Mesothelial cell of epicardium (in vitro differentiated cells): ENCODE results near the gene MED25. TPM values are rescaled to one million over a fixed set of nuclear protein-coding genes. Genes with fewer than 3 reads are reported as not detected.
"Not testable (repeated sequence)": the region's sequence is repeated elsewhere in the genome, so short reads cannot be mapped to it uniquely, and the experiment has no call there.

Experiments
- DNase-seq, 2 experiments: peaks; one replicate each; pipeline ENCODE4 v3.0.0; 2021; ENCODE audit warnings: low spot score in 2 of 2; ENCODE audit not compliant: unreplicated experiment in 2 of 2
- H3K27ac Mint-ChIP-seq: 2 replicates; pipeline ENCODE4 v1.8.0; 2021; ENCODE audit warnings: mixed read lengths
- H3K27me3 Mint-ChIP-seq: 2 replicates; pipeline ENCODE4 v1.8.0; 2021; ENCODE audit warnings: low read depth, mixed read lengths
- H3K36me3 Mint-ChIP-seq: 2 replicates; pipeline ENCODE4 v1.8.0; 2021; ENCODE audit warnings: mixed read lengths
- H3K4me1 Mint-ChIP-seq: 2 replicates; pipeline ENCODE4 v1.8.0; 2021; ENCODE audit warnings: mixed read lengths
- H3K4me3 Mint-ChIP-seq: 2 replicates; pipeline ENCODE4 v1.8.0; 2021; ENCODE audit warnings: mild to moderate bottlenecking, moderate library complexity, mixed read lengths
- H3K9me3 Mint-ChIP-seq: 2 replicates; pipeline ENCODE4 v1.8.0; 2021; ENCODE audit warnings: mixed read lengths
- total RNA-seq: library from RNA; stranded (reverse); gene quantifications from 3 replicates; pipeline ENCODE4 v1.2.1, GENCODE V29; 2021
- TF ChIP-seq, protein P1 (sequence below): fragments of 200-600 bp; sonication (generic); IDR thresholded peaks from one replicate; pipeline ENCODE4 v1.5.0; 2021; ENCODE audit warnings: antibody characterized with exemption; ENCODE audit not compliant: unreplicated experiment

Gene MED25
- total RNA-seq, 1 donor from 2014 or later: 103 TPM

DNA sequence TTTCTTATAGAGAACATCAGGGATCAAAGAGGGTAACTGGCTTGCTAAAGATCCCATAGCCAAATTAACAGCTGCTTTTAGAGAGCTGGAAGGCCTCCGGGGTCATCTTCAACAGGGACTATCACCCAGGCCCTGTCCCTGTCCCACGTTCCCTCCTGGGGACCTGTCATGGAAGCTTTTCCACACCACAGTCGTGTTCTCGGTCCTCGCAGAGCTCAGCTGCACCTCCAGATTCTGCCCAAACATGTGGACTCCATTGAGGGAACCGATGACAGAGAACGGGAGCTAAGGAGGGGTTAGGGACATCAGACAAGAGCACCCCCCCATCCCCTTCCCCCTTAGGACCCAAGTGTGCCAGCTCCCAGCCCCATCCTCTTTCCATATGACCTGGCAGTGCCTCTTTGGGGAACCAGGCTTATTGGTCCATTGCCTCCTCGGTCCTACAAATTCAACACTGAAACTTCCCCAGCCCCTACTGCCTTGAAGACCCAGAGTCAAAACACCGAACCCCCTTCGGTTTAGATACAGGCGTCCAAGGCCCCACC, 5.6 kb upstream of the MED25 start:
- Mint-ChIP-seq H3K27ac (peak overlapping the region; percentile 98), H3K27me3 (no peaks in the 10 kb centered on the region), H3K36me3 (no peaks in the 10 kb centered on the region), H3K9me3 (no peaks in the 10 kb centered on the region), H3K4me3 (peak overlapping the region; percentile 95), H3K4me1 (peaks cover 30% of the 10 kb centered on the region)
- no peak for DNase-seq
- TF ChIP-seq, protein P1, sequence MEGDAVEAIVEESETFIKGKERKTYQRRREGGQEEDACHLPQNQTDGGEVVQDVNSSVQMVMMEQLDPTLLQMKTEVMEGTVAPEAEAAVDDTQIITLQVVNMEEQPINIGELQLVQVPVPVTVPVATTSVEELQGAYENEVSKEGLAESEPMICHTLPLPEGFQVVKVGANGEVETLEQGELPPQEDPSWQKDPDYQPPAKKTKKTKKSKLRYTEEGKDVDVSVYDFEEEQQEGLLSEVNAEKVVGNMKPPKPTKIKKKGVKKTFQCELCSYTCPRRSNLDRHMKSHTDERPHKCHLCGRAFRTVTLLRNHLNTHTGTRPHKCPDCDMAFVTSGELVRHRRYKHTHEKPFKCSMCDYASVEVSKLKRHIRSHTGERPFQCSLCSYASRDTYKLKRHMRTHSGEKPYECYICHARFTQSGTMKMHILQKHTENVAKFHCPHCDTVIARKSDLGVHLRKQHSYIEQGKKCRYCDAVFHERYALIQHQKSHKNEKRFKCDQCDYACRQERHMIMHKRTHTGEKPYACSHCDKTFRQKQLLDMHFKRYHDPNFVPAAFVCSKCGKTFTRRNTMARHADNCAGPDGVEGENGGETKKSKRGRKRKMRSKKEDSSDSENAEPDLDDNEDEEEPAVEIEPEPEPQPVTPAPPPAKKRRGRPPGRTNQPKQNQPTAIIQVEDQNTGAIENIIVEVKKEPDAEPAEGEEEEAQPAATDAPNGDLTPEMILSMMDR: no peak

DNA sequence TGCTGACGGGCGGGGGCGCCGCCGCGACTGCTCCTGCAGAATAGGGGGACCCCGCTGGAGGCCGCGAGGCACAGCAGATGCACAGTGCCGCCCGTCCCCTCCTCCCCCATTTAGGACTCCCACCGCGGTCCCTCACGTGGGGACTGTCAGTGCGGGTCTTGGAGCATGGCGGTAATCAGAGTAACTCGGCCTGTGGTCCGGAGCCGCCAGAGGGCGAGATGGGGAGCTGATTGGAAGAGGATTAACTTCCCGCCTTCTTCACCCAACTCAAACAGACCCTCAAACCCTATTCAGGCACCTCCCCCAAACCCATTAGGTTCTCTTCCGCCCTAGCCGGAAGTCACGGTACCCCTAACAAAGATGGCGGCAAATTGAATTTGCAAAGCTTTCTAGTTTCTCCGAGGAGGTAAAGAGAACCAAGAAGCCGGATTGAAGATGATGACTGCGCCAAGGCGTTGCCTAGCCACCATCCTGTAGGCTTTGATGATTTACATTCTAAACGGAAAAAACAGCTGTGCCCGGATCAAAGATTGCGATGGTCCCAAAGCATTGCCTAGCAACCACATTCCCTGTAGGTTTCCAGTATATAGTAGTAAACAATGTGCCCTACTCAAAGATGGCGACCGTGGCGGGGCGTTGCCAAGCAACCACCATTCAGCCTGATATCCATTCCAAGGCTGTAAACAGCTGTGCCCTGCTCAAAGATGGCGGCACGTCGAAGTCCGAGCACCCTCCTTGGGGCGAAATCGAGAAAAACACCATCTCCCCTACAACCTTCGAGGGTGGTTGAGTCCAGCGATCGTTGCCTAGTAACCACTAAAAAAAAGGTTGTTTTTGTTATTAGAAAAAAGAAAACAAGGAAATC, 4.9 kb upstream of the MED25 start, which contains the start of gene FUZ:
Gene FUZ (minus strand): TSS at position 296 of the 865 bp plus-strand sequence. CDS start 186 bp downstream, at position 110.
- Mint-ChIP-seq H3K36me3 (no peaks in the 10 kb centered on the region), H3K27me3 (no peaks in the 10 kb centered on the region), H3K27ac (peak within 1 kb of the TSS; percentile 98), H3K4me3 (peak within 1 kb of the TSS; percentile 95), H3K4me1 (peaks cover 30% of the 10 kb centered on the region), H3K9me3 (no peaks in the 10 kb centered on the region)
- TF ChIP-seq, protein P1: peak; percentile 27
- DNase-seq: peak; percentile 86 to 91

DNA sequence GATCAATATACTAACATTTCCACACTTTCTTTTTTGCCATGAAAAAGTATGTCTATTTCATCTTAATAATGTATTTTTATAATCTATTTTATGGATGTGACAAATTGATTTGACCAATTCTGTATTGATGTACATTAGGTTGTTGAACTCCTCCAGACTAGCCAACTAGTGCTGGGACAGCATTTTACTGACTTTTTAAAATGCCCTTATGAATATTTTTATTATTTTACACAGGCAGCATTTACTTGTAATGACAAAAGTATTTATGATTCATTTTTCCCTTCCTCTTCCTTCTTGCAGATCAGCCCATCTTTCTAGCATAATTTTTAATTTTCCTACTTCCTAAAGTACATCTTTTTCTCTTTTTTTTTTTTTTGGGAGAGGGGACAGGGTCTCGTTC, 4.1 kb upstream of the MED25 start:
- Mint-ChIP-seq H3K9me3 (no peaks in the 10 kb centered on the region), H3K27me3 (no peaks in the 10 kb centered on the region), H3K36me3 (no peaks in the 10 kb centered on the region), H3K4me3 (no peak overlapping the region), H3K27ac (peak overlapping the region; percentile 98), H3K4me1 (peaks cover 29% of the 10 kb centered on the region)
- DNase-seq: no peak
- TF ChIP-seq, protein P1: no peak

DNA sequence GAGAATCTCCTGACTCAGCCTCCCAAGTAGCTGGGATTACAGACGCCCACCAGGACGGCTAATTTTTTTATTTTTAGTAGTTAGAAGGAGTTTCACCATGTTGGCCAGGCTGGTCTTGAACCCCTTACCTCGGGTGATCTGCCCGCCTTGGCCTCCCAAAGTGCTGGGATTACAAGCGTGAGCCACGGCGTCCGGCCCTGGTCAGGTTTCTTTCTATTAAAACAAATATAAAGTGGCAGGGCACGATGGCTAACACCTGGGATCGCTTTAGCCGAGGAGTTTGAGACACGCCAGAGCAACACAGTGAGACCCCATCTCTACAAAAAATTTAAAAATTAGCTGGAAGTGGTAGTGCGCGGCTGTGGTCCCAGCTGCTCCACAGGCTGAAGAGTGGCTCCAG, 1.5 kb upstream of the MED25 start:
- H3K27me3 Mint-ChIP-seq: no peaks in the 10 kb centered on the region
- no peak for DNase-seq
- TF ChIP-seq, protein P1: no peak
- H3K4me3 Mint-ChIP-seq: no peak overlapping the region
- no peaks in the 10 kb centered on the region for H3K9me3 Mint-ChIP-seq
- H3K36me3 Mint-ChIP-seq: peaks cover 4% of the 10 kb centered on the region
- peak overlapping the region; percentile 100 for H3K27ac Mint-ChIP-seq
- peaks cover 39% of the 10 kb centered on the region for H3K4me1 Mint-ChIP-seq

DNA sequence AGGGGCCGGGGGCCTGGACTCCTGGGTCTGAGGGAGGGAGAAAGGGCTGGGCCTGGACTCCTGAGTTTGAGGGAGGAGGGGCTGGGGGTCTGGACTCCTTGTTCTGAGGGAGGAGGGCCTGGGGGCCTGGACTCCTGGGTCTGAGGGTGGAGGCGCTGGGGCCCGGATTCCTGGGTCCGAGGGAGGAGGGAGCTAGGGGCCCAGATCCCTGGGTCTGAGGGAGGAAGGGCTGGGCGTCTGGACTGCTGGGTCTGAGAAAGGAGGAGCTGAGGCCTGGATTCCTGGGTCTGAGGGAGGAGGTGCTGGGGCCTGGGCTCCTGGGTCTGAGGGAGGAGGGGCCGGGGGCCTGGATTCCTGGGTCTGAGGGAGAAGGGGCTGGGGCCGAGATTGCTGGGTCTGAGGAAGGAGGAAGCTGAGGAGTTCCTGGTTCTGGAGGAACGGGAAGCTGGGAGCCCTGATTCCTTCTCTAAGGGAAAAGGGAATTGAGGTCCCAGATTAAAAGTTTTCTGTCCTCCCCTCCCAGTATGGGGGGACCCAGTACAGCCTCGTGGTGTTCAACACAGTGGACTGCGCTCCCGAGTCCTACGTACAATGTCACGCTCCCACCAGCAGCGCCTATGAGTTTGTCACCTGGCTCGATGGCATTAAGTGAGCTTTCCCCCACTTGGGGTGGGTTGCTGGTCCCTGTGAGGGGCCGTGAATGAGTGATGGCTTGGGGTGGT, 721 bp downstream of the MED25 start:
- DNase-seq: peak in 1 of 2 experiments; percentile 53
- H3K9me3 Mint-ChIP-seq: no peaks in the 10 kb centered on the region
- peak overlapping the region; percentile 100 for H3K27ac Mint-ChIP-seq
- peak overlapping the region; percentile 89 for H3K4me3 Mint-ChIP-seq
- H3K27me3 Mint-ChIP-seq: no peaks in the 10 kb centered on the region
- H3K36me3 Mint-ChIP-seq: peaks cover 10% of the 10 kb centered on the region
- peaks cover 29% of the 10 kb centered on the region for H3K4me1 Mint-ChIP-seq
- TF ChIP-seq, protein P1: no peak

DNA sequence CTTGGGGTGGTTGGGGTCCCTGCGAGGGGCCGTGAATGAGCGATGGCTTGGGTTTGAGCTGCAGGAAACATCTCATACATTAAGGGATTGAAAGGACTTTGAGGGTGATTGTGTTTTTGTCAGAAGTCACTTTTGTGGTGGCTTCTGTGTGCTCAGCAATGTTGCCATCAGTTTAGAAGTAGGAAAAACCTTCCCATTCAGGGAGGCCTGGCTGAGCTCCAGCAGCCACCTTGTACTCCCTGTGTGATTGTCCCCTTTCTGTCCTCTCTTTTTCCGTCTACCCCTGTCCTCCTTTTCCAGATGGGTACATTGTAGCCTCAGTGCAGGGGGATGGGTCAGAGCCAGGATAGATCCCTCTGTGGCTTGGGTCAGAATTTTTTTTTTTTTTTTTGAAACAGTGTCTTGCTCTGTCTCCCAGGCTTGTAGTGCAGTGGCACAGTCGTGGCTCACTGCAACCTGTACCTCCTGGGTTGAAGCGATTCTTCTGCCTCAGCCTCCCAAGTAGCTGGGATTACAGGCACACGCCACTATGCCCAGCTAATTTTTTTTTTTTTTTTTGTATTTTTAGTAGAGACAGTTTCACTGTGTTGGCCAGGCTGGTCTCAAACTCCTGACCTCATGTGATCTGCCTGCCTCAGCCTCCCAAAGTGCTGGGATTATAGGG, 1.5 kb downstream of the MED25 start:
- DNase-seq, H3K27me3 Mint-ChIP-seq, H3K9me3 Mint-ChIP-seq: not testable (repeated sequence)
- Mint-ChIP-seq H3K4me3 (peak overlapping the region; percentile 89), H3K27ac (peak overlapping the region; percentile 100), H3K4me1 (peaks cover 25% of the 10 kb centered on the region), H3K36me3 (peaks cover 10% of the 10 kb centered on the region)
